RWPE2 (cell line): Measurements from ENCODE around the gene IL36G.

ENCODE experiments used
- ATAC-seq: fragments of 200-7000 bp; cut with Tn5 transposase; 3 replicates; pipeline ENCODE4 v1.9.1; 2021; ENCODE audit warnings: low read depth
- DNase-seq: peaks from one replicate; pipeline ENCODE4 v3.0.0-alpha.2; 2020; ENCODE audit warnings: low spot score
- H3K27ac ChIP-seq: fragments of 450-650 bp; 2 replicates; pipeline ENCODE4 v1.5.1; 2017; ENCODE audit warnings: mild to moderate bottlenecking; ENCODE audit not compliant: poor library complexity, severe bottlenecking
- H3K27me3 ChIP-seq: fragments of 250-450 bp; sonication (Bioruptor Pico); 2 replicates; pipeline ENCODE4 v1.5.1; 2021; ENCODE audit warnings: mild to moderate bottlenecking, moderate library complexity; ENCODE audit not compliant: insufficient read depth, poor library complexity, severe bottlenecking
- H3K36me3 ChIP-seq: fragments of 250-450 bp; sonication (Bioruptor Pico); 2 replicates; pipeline ENCODE4 v1.5.1; 2020; ENCODE audit warnings: low read depth, mild to moderate bottlenecking, moderate library complexity
- H3K4me1 ChIP-seq: fragments of 250-450 bp; sonication (Bioruptor Pico); 2 replicates; pipeline ENCODE4 v1.5.1; 2021; ENCODE audit warnings: mild to moderate bottlenecking, moderate library complexity; ENCODE audit not compliant: insufficient read depth, poor library complexity, severe bottlenecking
- H3K4me3 ChIP-seq: fragments of 250-450 bp; sonication (Bioruptor Pico); 2 replicates; pipeline ENCODE4 v1.5.1; 2021; ENCODE audit warnings: mild to moderate bottlenecking, moderate library complexity; ENCODE audit not compliant: severe bottlenecking
- H3K9me3 ChIP-seq: fragments of 250-450 bp; sonication (Bioruptor Pico); 2 replicates; pipeline ENCODE4 v1.5.1; 2021; ENCODE audit warnings: mild to moderate bottlenecking, moderate library complexity; ENCODE audit not compliant: severe bottlenecking
- CTCF ChIP-seq: fragments of 450-650 bp; IDR thresholded peaks from one replicate; pipeline ENCODE4 v1.5.1; 2017; ENCODE audit warnings: mild to moderate bottlenecking, moderate library complexity; ENCODE audit not compliant: poor library complexity, severe bottlenecking

IL36G gene

GRCh38 chr2:112979731-112980130 is 1.9 kb downstream of the IL36G start:
- Histone ChIP-seq H3K4me1 (no peaks in the 10 kb centered on the region), H3K27ac (no peak overlapping the region), H3K36me3 (no peaks in the 10 kb centered on the region), H3K9me3 (no peaks in the 10 kb centered on the region), H3K4me3 (no peak overlapping the region), H3K27me3 (no peaks in the 10 kb centered on the region)
- DNase-seq (no peak), ATAC-seq (no peak)
- no peak for TF ChIP-seq CTCF

GRCh38 chr2:112980537-112980936 is 2.7 kb downstream of the IL36G start:
- no peak overlapping the region for H3K27ac ChIP-seq
- no peaks in the 10 kb centered on the region for H3K9me3 ChIP-seq
- ATAC-seq (no peak), DNase-seq (no peak)
- no peaks in the 10 kb centered on the region for H3K36me3 ChIP-seq
- H3K4me3 ChIP-seq, result no peak overlapping the region
- no peak for TF ChIP-seq CTCF
- H3K4me1 ChIP-seq, result no peaks in the 10 kb centered on the region
- H3K27me3 ChIP-seq, result no peaks in the 10 kb centered on the region

- Histone ChIP-seq H3K27ac (no peak overlapping the region), H3K4me1 (no peaks in the 10 kb centered on the region), H3K36me3 (no peaks in the 10 kb centered on the region), H3K27me3 (no peaks in the 10 kb centered on the region), H3K4me3 (no peak overlapping the region), H3K9me3 (no peaks in the 10 kb centered on the region)
- DNase-seq (no peak), ATAC-seq (no peak)
- TF ChIP-seq CTCF, result no peak
These were observed 7.3 kb downstream of the IL36G start for GRCh38 chr2:112985090-112985489.

GRCh38 chr2:112989611-112990010 is 11.8 kb downstream of the IL36G start:
- ATAC-seq, result no peak
- DNase-seq, result no peak
- Histone ChIP-seq H3K27ac (no peak overlapping the region), H3K4me1 (no peaks in the 10 kb centered on the region), H3K27me3 (no peaks in the 10 kb centered on the region), H3K9me3 (peaks cover 2% of the 10 kb centered on the region), H3K36me3 (no peaks in the 10 kb centered on the region), H3K4me3 (no peak overlapping the region)
- TF ChIP-seq CTCF, result no peak

GRCh38 chr2:112993831-112994230 is 16.0 kb downstream of the IL36G start:
- Histone ChIP-seq H3K9me3 (peaks cover 2% of the 10 kb centered on the region), H3K4me1 (no peaks in the 10 kb centered on the region), H3K27ac (no peak overlapping the region), H3K27me3 (no peaks in the 10 kb centered on the region), H3K4me3 (no peak overlapping the region), H3K36me3 (no peaks in the 10 kb centered on the region)
- DNase-seq (no peak), ATAC-seq (no peak)
- TF ChIP-seq CTCF, result no peak
